B cell (primary cell): ENCODE data around the gene PACRGL. TPM values are rescaled to one million over a fixed set of nuclear protein-coding genes. Genes with fewer than 3 reads are reported as not detected.

ENCODE experiments used
- ATAC-seq: fragments of 200-7000 bp; cut with Tn5 transposase; one replicate; pipeline ENCODE4 v1.10.0; 2021; ENCODE audit warnings: low read depth, mild to moderate bottlenecking, moderate number of reproducible peaks, moderate library complexity
- CTCF ChIA-PET: fragments of 350-600 bp; sonication (Branson Sonifier 250); formaldehyde crosslinking; loops from one replicate; lab custom pipeline; 2021; ENCODE audit warnings: antibody characterized with exemption, inconsistent platforms; lab: Charles Lee
- POLR2A ChIA-PET: fragments of 350-600 bp; sonication (Branson Sonifier 250); formaldehyde crosslinking; loops from one replicate; lab custom pipeline; 2021; ENCODE audit warnings: antibody characterized with exemption; lab: Charles Lee
- DNase-seq: peaks from one replicate; pipeline ENCODE4 v3.0.0; 2013
- H2AFZ ChIP-seq: 2 replicates; pipeline ENCODE4 v1.6.1; 2012; ENCODE audit warnings: mild to moderate bottlenecking, low read depth, low read length; ENCODE audit not compliant: insufficient read depth, poor library complexity, severe bottlenecking
- H3K27ac ChIP-seq, 2 donors: 1 replicate in 1 of 2; 2 replicates in 1 of 2; pipeline ENCODE4 v1.5.1; 2012 to 2013; ENCODE audit warnings: low read length in 2 of 2, mild to moderate bottlenecking in 2 of 2, moderate library complexity in 1 of 2
- H3K27me3 ChIP-seq, 4 experiments: fragments of 200-600 bp in 1 of 4; sonication (generic) in 1 of 4; replicated peaks in 1 of 4; 1 replicate in 2 of 4; 2 replicates in 2 of 4; pipeline versions ENCODE4 v1.6.1 to v1.7.0; 2013 to 2016; ENCODE audit warnings: low read length in 3 of 4, mild to moderate bottlenecking in 2 of 4, mixed read lengths in 1 of 4, moderate library complexity in 1 of 4; ENCODE audit not compliant: insufficient read depth in 4 of 4, control insufficient read depth in 3 of 4; ENCODE audit errors: control extremely low read depth in 1 of 4
- H3K36me3 ChIP-seq, 2 experiments: replicated peaks in 1 of 2; 1 replicate in 1 of 2; 2 replicates in 1 of 2; pipeline versions ENCODE4 v1.6.1 to v1.7.1; 2013; ENCODE audit warnings: low read length in 1 of 2; ENCODE audit not compliant: insufficient read depth in 2 of 2, control insufficient read depth in 1 of 2; ENCODE audit errors: control extremely low read depth in 1 of 2, extremely low read depth in 1 of 2
- H3K4me1 ChIP-seq, 2 donors: fragments of 200-600 bp in 1 of 2; sonication (generic) in 1 of 2; 1 replicate in 1 of 2; 2 replicates in 1 of 2; pipeline versions ENCODE4 v1.5.1 to v1.6.1; 2013 to 2017; ENCODE audit warnings: low read length in 2 of 2; ENCODE audit not compliant: control insufficient read depth in 2 of 2, insufficient read depth in 2 of 2
- H3K4me2 ChIP-seq: replicated peaks from 2 replicates; pipeline ENCODE3; 2012; ENCODE audit warnings: mild to moderate bottlenecking, low read depth, low read length; ENCODE audit not compliant: poor library complexity, severe bottlenecking
- H3K4me3 ChIP-seq, 5 experiments: fragments of 200-600 bp in 1 of 5; sonication (generic) in 1 of 5; 1 replicate in 3 of 5; 2 replicates in 2 of 5; pipeline versions ENCODE4 v1.5.1 to v1.7.0; 2011 to 2016; ENCODE audit warnings: low read length in 4 of 5, mild to moderate bottlenecking in 4 of 5, low read depth in 2 of 5, control low read depth in 1 of 5, moderate library complexity in 1 of 5; ENCODE audit not compliant: insufficient read depth in 1 of 5; ENCODE audit errors: control extremely low read depth in 1 of 5, extremely low read depth in 1 of 5
- H3K79me2 ChIP-seq: fragments of 200-600 bp; sonication (generic); one replicate; pipeline ENCODE4 v1.6.0; 2016; ENCODE audit warnings: low read length; ENCODE audit not compliant: control insufficient read depth, insufficient read depth
- H3K9ac ChIP-seq: fragments of 200-600 bp; sonication (generic); 2 replicates; pipeline ENCODE4 v1.6.1; 2017; ENCODE audit warnings: mild to moderate bottlenecking, low read length, moderate library complexity
- H3K9me3 ChIP-seq, 3 donors: one replicate each; pipeline versions ENCODE4 v1.6.1 to v1.7.1; 2013; ENCODE audit warnings: low read length in 2 of 3; ENCODE audit not compliant: control insufficient read depth in 2 of 3, insufficient read depth in 1 of 3; ENCODE audit errors: control extremely low read depth in 1 of 3
- H4K20me1 ChIP-seq: 2 replicates; pipeline ENCODE4 v1.6.0; 2012; ENCODE audit warnings: mild to moderate bottlenecking, low read length; ENCODE audit not compliant: insufficient read depth, control insufficient read depth, poor library complexity, severe bottlenecking
- H3K27ac Mint-ChIP-seq: one replicate; pipeline ENCODE4 v1.8.0; 2021; ENCODE audit warnings: mixed read lengths
- H3K27me3 Mint-ChIP-seq: one replicate; pipeline ENCODE4 v1.8.0; 2021; ENCODE audit warnings: mixed read lengths
- H3K4me1 Mint-ChIP-seq: one replicate; pipeline ENCODE4 v1.8.0; 2021; ENCODE audit warnings: mixed read lengths
- H3K4me3 Mint-ChIP-seq: one replicate; pipeline ENCODE4 v1.8.0; 2021; ENCODE audit warnings: mixed read lengths
- H3K9me3 Mint-ChIP-seq: one replicate; pipeline ENCODE4 v1.8.0; 2022; ENCODE audit warnings: mixed read lengths; ENCODE audit not compliant: insufficient read depth
- CTCF ChIP-seq: fragments of 200-600 bp; IDR thresholded peaks from one replicate; pipeline ENCODE4 v1.8.0; 2022; ENCODE audit warnings: antibody characterized with exemption, mild to moderate bottlenecking
- EZH2 ChIP-seq: IDR thresholded peaks from 2 replicates; pipeline ENCODE4 v1.6.1; 2012; ENCODE audit warnings: borderline replicate concordance, low read depth, mild to moderate bottlenecking, moderate library complexity, low read length; ENCODE audit not compliant: insufficient read depth, poor library complexity, severe bottlenecking
- WGBS: methylation state at CpG from one replicate; pipeline ENCODE4 v1.1.5; 2013; ENCODE audit warnings: missing lambda C conversion rate; ENCODE audit not compliant: insufficient coverage; 5-methylcytosine and 5-hydroxymethylcytosine counted together
- intact Hi-C: fragments of 100-400 bp; cut with micrococcal nuclease; formaldehyde crosslinking; loops from one replicate; pipeline ENCODE4 v1.10.0; 2022
- polyA plus RNA-seq: library from polyadenylated mRNA; depleted of rRNA; stranded (reverse); fragments of >200 nt; gene quantifications from 2 replicates; pipeline ENCODE4 v1.2.3, GENCODE V29; 2012
- total RNA-seq, 2 donors: library from RNA; stranded (reverse); fragments of 120-200 nt in 1 of 2; gene quantifications; 1 replicate in 1 of 2; 2 replicates in 1 of 2; pipeline versions ENCODE4 v1.2.3 to v1.2.4, GENCODE V29; 2013 to 2022

Gene PACRGL
- total and polyA plus RNA-seq, 2 donors (not counting 1 experiment from before 2014, with no cell fraction given), result 5.3 to 18.7 TPM

GRCh38 chr4:20696815-20697214, 3.4 kb upstream of the PACRGL start:
- ChIA-PET CTCF (no interaction called here), POLR2A (no interaction called here)
- Mint-ChIP-seq H3K4me1 (peaks cover 20% of the 10 kb centered on the region), H3K9me3 (no peaks in the 10 kb centered on the region), H3K27me3 (peaks cover 12% of the 10 kb centered on the region), H3K4me3 (no peak overlapping the region), H3K27ac (no peak overlapping the region)
- H3K9me3 ChIP-seq, result no peaks in the 10 kb centered on the region
- ATAC-seq, result no peak
- intact Hi-C loops, result no loop called here
- H3K27me3 ChIP-seq, result peaks cover 0 to 7% (median 0%) of the 10 kb centered on the region in 4 experiments
- H3K4me2 ChIP-seq, result no peak overlapping the region
- TF ChIP-seq CTCF (no peak), EZH2 (no peak)
- peaks cover 11 to 15% of the 10 kb centered on the region in 2 donors for H3K4me1 ChIP-seq
- H3K36me3 ChIP-seq, result no peaks in the 10 kb centered on the region
- H3K27ac ChIP-seq, result no peak overlapping the region
- no CpG with 5 or more reads among the region's 1 CpG for WGBS
- H3K4me3 ChIP-seq, result no peak overlapping the region
- no peak for DNase-seq
- H3K9ac ChIP-seq, result no peak overlapping the region
- H2AFZ ChIP-seq, result no peak overlapping the region
- H4K20me1 ChIP-seq, result no peaks in the 10 kb centered on the region
- no peaks in the 10 kb centered on the region for H3K79me2 ChIP-seq

GRCh38 chr4:20698382-20698781, 1.9 kb upstream of the PACRGL start:
- Histone ChIP-seq H3K9me3 (no peaks in the 10 kb centered on the region), H3K4me2 (no peak overlapping the region), H3K79me2 (no peaks in the 10 kb centered on the region), H3K9ac (no peak overlapping the region), H3K4me3 (no peak overlapping the region), H3K4me1 (peaks cover 11 to 15% of the 10 kb centered on the region in 2 donors), H3K27me3 (peaks cover 0 to 7% (median 0%) of the 10 kb centered on the region in 4 experiments), H3K36me3 (no peaks in the 10 kb centered on the region), H4K20me1 (no peaks in the 10 kb centered on the region), H2AFZ (peak overlapping the region; percentile 40), H3K27ac (no peak overlapping the region)
- Mint-ChIP-seq H3K27ac (no peak overlapping the region), H3K9me3 (no peaks in the 10 kb centered on the region), H3K27me3 (peaks cover 12% of the 10 kb centered on the region), H3K4me3 (no peak overlapping the region), H3K4me1 (peaks cover 25% of the 10 kb centered on the region)
- intact Hi-C loops, result no loop called here
- WGBS, result 96% methylated on average over 2 of the region's 4 CpGs
- no peak for DNase-seq
- ChIA-PET CTCF (interaction anchor here (5.2 kb wide), 1 partner anchor 13 kb away, joined by 22 read pairs; no protein-coding TSS in a partner anchor), POLR2A (no interaction called here)
- no peak for ATAC-seq
- TF ChIP-seq CTCF, result no peak
- TF ChIP-seq EZH2, result no peak
